WERI-Rb-1 (cell line): ENCODE results near the gene COLEC11.
"Not testable (repeated sequence)": the region's sequence is repeated elsewhere in the genome, so short reads cannot be mapped to it uniquely, and the experiment has no call there.

ENCODE experiments used
- DNase-seq: peaks from one replicate; pipeline ENCODE4 v3.0.0-alpha.2; 2020
- H3K27ac ChIP-seq: fragments of 250-450 bp; sonication (Bioruptor Pico); 2 replicates; pipeline ENCODE4 v1.5.1; 2020; ENCODE audit warnings: mild to moderate bottlenecking, moderate library complexity
- H3K27me3 ChIP-seq: fragments of 250-450 bp; sonication (Bioruptor Pico); 2 replicates; pipeline ENCODE4 v1.5.1; 2021; ENCODE audit warnings: mild to moderate bottlenecking, low read depth, moderate library complexity; ENCODE audit not compliant: insufficient read depth, severe bottlenecking
- H3K36me3 ChIP-seq: fragments of 250-450 bp; sonication (Bioruptor Pico); 2 replicates; pipeline ENCODE4 v1.5.1; 2020; ENCODE audit warnings: mild to moderate bottlenecking, moderate library complexity
- H3K4me3 ChIP-seq: 2 replicates; pipeline ENCODE4 v1.5.1; 2011; ENCODE audit warnings: low read depth, mild to moderate bottlenecking, control low read depth, low read length
- H3K9me3 ChIP-seq: fragments of 250-450 bp; sonication (Bioruptor Pico); 2 replicates; pipeline ENCODE4 v1.5.1; 2021; ENCODE audit warnings: mild to moderate bottlenecking, moderate library complexity; ENCODE audit not compliant: severe bottlenecking
- TF ChIP-seq, protein P1 (sequence below): IDR thresholded peaks from 2 replicates; pipeline ENCODE4 v1.5.1; 2011; ENCODE audit warnings: low read depth, mild to moderate bottlenecking, control low read depth, inconsistent platforms, low read length

The COLEC11 gene

DNA sequence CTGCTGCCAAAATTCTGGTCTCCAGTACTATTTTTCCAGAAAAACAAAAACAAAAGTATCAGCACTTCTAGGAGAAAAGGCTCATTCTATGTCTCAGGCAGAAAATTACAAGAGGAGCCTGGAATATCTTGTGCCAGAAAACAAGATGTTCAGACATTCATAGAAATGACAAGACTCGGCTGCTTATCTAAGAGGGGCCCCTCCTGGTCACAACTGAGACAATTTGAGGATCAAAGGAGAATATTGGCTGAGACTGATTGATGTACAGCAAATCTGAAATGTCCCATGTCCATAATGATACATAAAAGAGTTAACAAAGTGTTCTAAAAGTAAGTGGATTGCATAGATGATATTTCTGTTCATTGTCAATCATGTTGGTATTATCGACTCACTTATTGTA lies 22.3 kb upstream of the COLEC11 start:
- peaks cover 7% of the 10 kb centered on the region for H3K9me3 ChIP-seq
- no peak overlapping the region for H3K4me3 ChIP-seq
- no peak for DNase-seq
- peak overlapping the region; percentile 15 for H3K27ac ChIP-seq
- H3K27me3 ChIP-seq = no peaks in the 10 kb centered on the region
- peaks cover 21% of the 10 kb centered on the region for H3K36me3 ChIP-seq
- TF ChIP-seq, protein P1, sequence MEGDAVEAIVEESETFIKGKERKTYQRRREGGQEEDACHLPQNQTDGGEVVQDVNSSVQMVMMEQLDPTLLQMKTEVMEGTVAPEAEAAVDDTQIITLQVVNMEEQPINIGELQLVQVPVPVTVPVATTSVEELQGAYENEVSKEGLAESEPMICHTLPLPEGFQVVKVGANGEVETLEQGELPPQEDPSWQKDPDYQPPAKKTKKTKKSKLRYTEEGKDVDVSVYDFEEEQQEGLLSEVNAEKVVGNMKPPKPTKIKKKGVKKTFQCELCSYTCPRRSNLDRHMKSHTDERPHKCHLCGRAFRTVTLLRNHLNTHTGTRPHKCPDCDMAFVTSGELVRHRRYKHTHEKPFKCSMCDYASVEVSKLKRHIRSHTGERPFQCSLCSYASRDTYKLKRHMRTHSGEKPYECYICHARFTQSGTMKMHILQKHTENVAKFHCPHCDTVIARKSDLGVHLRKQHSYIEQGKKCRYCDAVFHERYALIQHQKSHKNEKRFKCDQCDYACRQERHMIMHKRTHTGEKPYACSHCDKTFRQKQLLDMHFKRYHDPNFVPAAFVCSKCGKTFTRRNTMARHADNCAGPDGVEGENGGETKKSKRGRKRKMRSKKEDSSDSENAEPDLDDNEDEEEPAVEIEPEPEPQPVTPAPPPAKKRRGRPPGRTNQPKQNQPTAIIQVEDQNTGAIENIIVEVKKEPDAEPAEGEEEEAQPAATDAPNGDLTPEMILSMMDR = no peak

DNA sequence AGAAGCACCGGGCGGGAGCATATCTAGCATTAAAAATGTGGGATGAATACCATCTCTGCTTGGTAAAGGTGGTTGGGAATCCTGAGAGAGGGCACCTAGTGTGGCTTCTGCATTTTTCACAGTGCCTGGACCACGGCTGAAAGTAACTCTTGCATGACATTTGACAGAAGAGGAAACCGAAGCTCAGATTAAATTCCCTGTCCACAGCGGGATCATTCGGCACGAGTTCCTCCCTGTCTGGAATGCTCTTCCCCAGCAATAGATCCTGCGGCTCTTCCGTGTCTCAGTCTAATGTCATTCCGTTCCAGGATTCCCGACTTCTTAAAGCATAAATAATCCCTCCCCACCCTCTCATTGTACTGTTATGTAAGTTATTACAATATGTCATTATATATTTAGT lies 20.8 kb upstream of the COLEC11 start:
- Histone ChIP-seq H3K4me3 (no peak overlapping the region), H3K27ac (no peak overlapping the region), H3K9me3 (peaks cover 7% of the 10 kb centered on the region), H3K36me3 (peaks cover 37% of the 10 kb centered on the region), H3K27me3 (no peaks in the 10 kb centered on the region)
- TF ChIP-seq, protein P1 = no peak
- no peak for DNase-seq

DNA sequence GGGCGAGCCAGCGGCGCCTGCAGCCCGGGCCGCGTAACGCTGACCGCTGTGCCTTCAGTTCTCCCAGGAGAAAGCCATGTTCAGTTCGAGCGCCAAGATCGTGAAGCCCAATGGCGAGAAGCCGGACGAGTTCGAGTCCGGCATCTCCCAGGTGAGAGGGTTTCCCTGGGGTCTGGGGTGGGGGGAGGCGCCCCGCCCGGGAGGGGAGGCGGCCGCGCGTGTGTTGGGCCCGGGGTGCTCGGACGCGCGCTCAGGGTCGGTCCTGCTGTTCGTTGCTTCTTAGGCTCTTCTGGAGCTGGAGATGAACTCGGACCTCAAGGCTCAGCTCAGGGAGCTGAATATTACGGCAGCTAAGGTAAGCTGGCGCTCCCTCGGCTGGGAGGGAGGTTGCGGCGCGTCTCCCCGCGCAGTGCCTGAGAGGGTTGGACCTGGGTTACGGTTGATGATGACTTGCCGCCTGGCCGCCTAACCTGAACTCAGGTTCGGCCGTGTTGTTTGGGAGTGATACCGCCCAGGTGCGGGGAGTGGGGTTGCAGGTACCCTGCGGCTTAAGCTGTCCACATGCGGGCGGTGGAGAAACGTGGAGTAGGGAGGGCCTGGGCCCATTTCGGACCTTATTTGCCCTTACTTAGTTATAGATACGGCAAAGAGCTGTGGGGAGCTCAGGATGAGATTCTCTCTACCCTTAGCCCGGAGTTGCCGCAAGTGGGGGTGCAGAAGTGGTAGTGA lies 19.2 kb upstream of the COLEC11 start:
- peak; percentile 30 for DNase-seq
- TF ChIP-seq, protein P1 = no peak
- Histone ChIP-seq H3K27ac (peak overlapping the region; percentile 87), H3K36me3 (peaks cover 52% of the 10 kb centered on the region), H3K9me3 (peaks cover 7% of the 10 kb centered on the region), H3K4me3 (peak overlapping the region; percentile 71), H3K27me3 (no peaks in the 10 kb centered on the region)

DNA sequence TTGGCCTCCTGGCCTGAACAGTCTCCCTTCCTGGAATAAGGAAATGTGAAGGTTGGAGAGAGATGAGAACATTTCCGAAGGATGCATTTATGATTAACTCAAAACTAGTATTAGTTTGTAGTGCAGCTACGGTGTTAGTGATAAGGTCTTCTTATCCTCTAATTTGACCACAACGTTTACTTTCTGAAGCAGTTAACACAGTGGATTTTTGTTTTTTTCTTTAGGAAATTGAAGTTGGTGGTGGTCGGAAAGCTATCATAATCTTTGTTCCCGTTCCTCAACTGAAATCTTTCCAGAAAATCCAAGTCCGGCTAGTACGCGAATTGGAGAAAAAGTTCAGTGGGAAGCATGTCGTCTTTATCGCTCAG lies 18.7 kb upstream of the COLEC11 start:
- H3K27ac ChIP-seq = peak overlapping the region; percentile 87
- not testable (repeated sequence) for H3K27me3 ChIP-seq, DNase-seq, H3K9me3 ChIP-seq
- peak overlapping the region; percentile 71 for H3K4me3 ChIP-seq
- H3K36me3 ChIP-seq = peaks cover 58% of the 10 kb centered on the region

DNA sequence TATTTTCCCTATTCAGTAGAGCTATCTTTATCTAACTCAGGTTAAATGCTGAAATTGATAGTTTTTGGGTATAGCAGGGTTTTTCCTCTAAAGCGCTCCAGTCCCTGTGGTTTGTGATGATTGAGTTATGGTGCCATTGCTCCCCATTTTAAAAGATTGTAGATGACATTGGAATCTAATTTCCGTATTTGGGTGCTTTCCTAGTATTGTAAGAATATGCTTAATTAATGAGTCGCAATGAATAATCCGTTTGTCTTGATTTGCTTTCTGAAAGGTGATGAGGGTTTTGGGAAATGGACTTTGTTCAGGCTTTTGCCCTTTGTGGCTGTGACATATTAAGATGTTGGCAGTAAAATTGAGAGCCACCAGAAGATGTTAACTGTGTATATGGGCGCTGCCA lies 15.9 kb upstream of the COLEC11 start:
- H3K27ac ChIP-seq = no peak overlapping the region
- peaks cover 7% of the 10 kb centered on the region for H3K9me3 ChIP-seq
- TF ChIP-seq, protein P1 = no peak
- peaks cover 85% of the 10 kb centered on the region for H3K36me3 ChIP-seq
- no peaks in the 10 kb centered on the region for H3K27me3 ChIP-seq
- DNase-seq = no peak
- no peak overlapping the region for H3K4me3 ChIP-seq

DNA sequence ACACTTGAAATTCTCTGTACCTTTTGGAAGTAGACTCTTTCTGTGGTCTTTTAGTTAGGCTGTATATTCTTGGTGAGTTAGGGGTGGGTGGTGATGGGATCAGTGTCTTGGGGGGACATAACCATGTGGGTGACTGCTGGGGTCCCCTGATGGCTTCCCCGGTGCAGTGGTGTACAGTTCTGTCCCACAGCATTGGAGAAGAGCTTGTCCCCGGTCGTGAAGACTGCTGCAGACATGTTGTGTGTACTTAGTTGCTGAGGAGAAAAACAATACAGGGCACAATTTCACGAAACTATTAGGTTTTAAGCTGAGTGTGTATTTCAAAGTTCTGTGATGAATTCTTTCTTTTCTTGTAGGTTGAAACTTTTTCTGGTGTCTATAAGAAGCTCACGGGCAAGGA lies 14.5 kb upstream of the COLEC11 start:
- DNase-seq = no peak
- H3K27ac ChIP-seq = no peak overlapping the region
- TF ChIP-seq, protein P1 = no peak
- H3K27me3 ChIP-seq = no peaks in the 10 kb centered on the region
- no peak overlapping the region for H3K4me3 ChIP-seq
- peaks cover 98% of the 10 kb centered on the region for H3K36me3 ChIP-seq
- H3K9me3 ChIP-seq = no peaks in the 10 kb centered on the region
